DMS 273 treated with DMSO at 0.1 percent for 48 hours (cell line): ENCODE measurements around the gene TCAIM.
A peak's percentile ranks its signal among the peaks of the same experiment; 100 is the strongest.

Experiments used
- DNase-seq: peaks from one replicate; lab custom pipeline; 2025; lab: John Stamatoyannopoulos, UW

The TCAIM gene

GRCh38 chr3:44338010-44338827 is at the start of gene TCAIM:
Gene TCAIM, plus strand, starts transcription at chr3:44338766. Its CDS starts 16,017 bp downstream, at chr3:44354783.
- peak; percentile 85 for DNase-seq

- no peak for DNase-seq
Measured at GRCh38 chr3:44289882-44290462, 48.6 kb upstream of the TCAIM start.

GRCh38 chr3:44292276-44292675 is 46.3 kb upstream of the TCAIM start:
- DNase-seq, result no peak

- no peak for DNase-seq
Measured at GRCh38 chr3:44292947-44293346, 45.6 kb upstream of the TCAIM start.

- no peak for DNase-seq
Measured at GRCh38 chr3:44297255-44297654, 41.3 kb upstream of the TCAIM start.

DNA sequence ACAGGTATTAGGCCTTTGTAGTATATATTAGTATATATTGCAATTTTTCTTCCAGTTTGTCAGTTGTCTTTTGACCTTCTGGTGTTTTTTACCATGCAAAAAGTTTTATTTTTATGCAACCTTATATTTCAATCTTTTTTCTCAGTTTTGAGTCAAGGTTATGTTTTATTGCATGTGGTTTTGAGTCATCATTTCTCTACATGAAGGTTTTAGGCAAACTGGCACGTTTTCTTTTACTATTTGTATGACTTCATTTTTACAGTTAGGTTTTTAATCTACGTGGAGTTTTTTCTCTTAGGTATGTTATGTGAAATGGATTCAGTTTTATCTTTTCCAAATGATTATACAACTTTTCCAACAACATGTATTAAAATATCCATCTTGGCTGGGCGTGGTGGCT is 36.8 kb upstream of the TCAIM start:
- DNase-seq, result no peak

- no peak for DNase-seq
Measured at GRCh38 chr3:44309500-44309899, 29.1 kb upstream of the TCAIM start.

GRCh38 chr3:44318891-44319311 is 19.7 kb upstream of the TCAIM start:
- no peak for DNase-seq

DNA sequence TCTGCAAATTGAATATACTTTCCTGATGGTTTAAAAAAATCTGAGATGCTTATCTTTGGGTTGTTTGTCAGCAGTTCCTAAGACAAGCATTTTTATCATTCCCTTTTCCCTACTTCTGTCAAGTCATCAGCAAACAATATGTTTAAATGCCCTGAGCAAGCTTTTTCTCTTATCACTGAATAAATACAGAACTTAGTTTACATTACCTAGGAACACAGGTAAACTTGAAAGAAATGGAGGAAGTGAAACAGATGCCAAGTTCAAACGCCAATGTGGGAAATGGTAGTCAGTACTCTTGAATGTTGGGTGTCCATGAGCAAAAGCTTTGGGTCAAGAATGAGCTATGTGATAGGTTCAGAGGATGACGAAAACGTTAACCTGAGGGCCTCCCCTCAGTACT is 17.2 kb upstream of the TCAIM start:
- no peak for DNase-seq

GRCh38 chr3:44323341-44323955 is 15.1 kb upstream of the TCAIM start:
- peak; percentile 30 for DNase-seq

- no peak for DNase-seq
Measured at GRCh38 chr3:44324584-44324983, 14.0 kb upstream of the TCAIM start.

- no peak for DNase-seq
Measured at GRCh38 chr3:44326019-44326418, 12.5 kb upstream of the TCAIM start.

- DNase-seq, result no peak
Measured at GRCh38 chr3:44326515-44326914, 12.1 kb upstream of the TCAIM start.

DNA sequence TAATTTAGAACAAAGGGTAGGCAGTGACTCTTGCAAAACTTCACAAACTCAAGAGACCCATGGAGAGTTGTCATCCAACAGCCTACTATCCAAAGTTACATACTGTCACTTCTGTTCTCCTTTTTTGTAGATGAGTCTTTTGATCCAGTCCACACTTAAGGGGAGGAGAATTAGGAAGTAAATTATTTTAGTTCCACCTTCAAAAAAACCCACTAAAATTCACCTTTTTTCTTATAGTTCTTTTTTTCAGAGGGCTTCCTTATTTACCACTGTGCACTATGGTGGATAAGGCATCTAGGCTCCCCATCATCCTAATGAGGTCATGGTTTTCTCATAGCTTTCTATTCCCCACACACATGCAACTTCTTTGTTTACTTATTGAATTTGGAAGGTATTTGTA is 8.6 kb upstream of the TCAIM start:
- no peak for DNase-seq

- no peak for DNase-seq
Measured at GRCh38 chr3:44330444-44330843, 8.1 kb upstream of the TCAIM start.

DNA sequence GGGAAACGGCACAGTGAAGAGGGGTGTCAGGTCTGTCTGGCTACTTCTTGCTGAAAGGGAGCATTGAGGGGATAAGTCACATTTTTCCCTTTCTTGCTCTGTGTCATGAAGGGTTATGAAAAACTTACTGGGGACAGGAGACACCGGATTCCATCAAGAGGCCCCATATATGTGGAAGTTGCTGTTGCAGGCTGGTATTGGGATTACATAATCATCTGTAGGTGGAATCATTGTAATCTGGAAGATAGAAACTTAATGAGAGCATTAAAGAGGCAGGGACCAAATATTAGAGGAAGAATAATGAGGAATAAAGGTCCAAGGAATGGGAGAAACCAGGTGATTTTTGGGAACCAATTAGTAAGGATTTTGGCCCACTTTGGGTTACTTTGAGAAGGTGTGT is 4.2 kb upstream of the TCAIM start:
- DNase-seq, result no peak

GRCh38 chr3:44337248-44337785 is 1.2 kb upstream of the TCAIM start:
- no peak for DNase-seq

DNA sequence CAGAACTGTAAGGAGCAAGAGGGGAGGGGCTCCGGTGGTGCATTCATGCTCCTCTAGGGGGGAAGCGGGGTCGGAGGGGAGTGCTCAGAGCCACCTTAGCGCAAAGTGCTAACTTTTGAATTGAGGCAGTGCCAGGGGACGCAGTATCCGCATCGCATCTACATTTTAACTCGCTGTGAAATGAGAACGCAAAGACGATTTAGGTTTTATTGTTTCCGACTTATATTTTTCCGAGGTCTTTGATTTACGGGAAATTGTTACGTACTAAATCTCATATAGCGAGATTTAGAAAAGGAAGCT is 212 bp downstream of the TCAIM start:
- no peak for DNase-seq

GRCh38 chr3:44339181-44340057 is 853 bp downstream of the TCAIM start:
- DNase-seq, result no peak

- no peak for DNase-seq
Measured at GRCh38 chr3:44340058-44340395, 1.5 kb downstream of the TCAIM start.

DNA sequence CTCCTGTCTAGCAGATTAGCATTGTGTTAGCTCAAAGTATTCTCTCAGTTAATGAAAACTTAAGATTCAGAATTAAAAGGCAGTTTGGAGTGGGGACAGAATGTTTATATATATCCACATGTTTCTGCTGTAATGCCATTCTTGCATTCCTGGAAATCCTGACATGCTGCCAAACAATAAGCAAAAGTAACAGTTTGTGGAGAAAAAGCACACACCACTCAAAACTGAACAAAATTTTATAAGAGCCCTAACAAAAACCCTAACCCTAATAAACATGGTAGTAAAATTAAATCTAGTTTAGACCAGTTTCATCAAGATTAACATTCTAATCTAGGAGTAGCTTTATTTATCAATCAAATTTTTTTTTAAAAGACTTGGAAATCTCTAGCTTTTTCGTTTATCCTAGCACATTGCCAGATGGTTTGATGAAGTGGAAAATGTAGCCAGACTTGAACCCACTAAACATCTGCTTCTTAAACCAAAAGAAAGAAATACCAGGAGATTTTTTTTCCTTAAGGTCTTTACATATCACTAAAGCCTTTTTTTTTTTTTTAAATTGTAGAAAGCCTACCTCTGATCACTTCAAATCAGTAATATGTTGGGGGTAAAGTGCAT is 3.7 kb downstream of the TCAIM start:
- no peak for DNase-seq

DNA sequence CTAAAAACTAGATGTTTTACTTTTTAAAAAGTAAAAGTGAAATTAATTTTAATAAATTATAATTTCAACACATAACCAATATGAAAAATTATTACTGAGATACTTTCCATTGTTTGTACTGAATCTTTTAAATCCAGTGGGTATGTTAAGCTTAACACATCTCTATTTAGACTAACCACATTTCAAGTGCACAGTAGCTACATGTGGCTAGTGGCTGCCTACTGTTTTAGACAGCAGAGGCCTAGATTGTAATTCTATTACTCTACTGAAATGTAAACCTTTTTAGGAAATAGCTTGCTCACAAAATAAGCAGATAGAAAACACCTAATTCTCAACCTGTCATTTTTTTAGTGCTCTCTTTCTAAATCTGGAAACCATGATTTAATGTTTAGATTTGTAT is 4.9 kb downstream of the TCAIM start:
- no peak for DNase-seq
